ENCODE results near the gene OPTC.

GRCh38 chr1:203555511-203556046, 61.6 kb downstream of the OPTC start:
- TF ChIP-seq CTCF (IDR thresholded peaks at IDR 0.05): no peak
- no peak for TF ChIP-seq EP300 (IDR thresholded peaks at IDR 0.05)

Data from sigmoid colon (tissue), 4 donors.